Erythroblast (primary cell): ENCODE data around the gene DUS2.

Experiments
- GATA1 ChIP-seq: IDR thresholded peaks from 2 replicates; pipeline ENCODE4 v1.6.1; 2011; ENCODE audit warnings: low read depth, mild to moderate bottlenecking, control low read depth, low read length, moderate library complexity
- POLR2A ChIP-seq: IDR thresholded peaks from 2 replicates; pipeline ENCODE4 v1.6.1; 2011; ENCODE audit warnings: mild to moderate bottlenecking, low read length

DNA sequence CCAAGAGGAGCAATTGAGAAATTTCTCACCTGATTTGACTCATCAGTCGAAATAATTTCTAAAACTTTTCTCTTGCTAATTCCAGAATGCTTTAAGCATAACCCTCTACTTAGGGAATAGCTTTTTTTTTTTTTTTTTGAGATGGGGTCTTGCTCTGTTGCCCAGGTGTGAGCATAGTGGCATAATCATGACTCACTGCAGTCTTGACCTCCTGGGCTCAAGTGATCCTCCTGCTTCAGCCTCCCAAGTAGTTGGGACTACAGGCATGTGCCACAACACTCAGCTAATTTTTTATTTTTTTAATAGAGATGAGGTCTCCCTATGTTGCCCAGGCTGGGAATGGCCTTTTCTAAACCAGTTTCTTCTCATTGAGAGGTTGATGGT is 48.4 kb downstream of the DUS2 start:
- no peak for TF ChIP-seq POLR2A
- TF ChIP-seq GATA1 = no peak
